ENCODE measurements around the gene PCDHGA1. TPM values are rescaled to one million over a fixed set of nuclear protein-coding genes. Genes with fewer than 3 reads are reported as not detected.
A peak's percentile ranks its signal among the peaks of the same experiment; 100 is the strongest.

The PCDHGA1 gene
- total RNA-seq, 4 donors from 2014 or later: 0.26 to 0.38 (median 0.33) TPM

DNA sequence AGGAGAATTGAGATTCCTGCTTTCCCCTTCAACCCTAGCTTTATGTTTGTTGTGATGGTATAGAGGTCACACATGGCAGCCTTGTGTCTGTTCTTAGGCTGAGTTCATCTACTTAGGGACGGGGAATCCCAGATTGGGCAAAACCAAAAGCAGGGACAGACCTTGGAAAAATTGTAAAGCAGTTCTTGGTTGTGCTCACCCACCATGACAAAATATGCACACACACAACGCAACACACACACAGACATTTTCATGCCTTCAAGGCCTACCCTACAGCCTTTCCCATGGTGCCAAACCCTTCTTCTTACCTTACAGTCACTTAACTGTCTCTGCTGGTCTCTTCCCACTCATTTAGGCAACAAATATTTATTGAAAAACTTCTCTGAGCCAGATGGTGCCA is 173.4 kb downstream of the PCDHGA1 start:
- H3K9me3 ChIP-seq: no peaks in the 10 kb centered on the region
- H3K4me3 ChIP-seq: no peak overlapping the region
- peaks cover 20% of the 10 kb centered on the region for H3K4me1 ChIP-seq
- no peak for DNase-seq (ENCODE audit: low spot score in 2 of 2)
- H3K27me3 ChIP-seq: no peaks in the 10 kb centered on the region
- 84% methylated on average over 2 of the region's 2 CpGs for WGBS
- TF ChIP-seq, protein P1, sequence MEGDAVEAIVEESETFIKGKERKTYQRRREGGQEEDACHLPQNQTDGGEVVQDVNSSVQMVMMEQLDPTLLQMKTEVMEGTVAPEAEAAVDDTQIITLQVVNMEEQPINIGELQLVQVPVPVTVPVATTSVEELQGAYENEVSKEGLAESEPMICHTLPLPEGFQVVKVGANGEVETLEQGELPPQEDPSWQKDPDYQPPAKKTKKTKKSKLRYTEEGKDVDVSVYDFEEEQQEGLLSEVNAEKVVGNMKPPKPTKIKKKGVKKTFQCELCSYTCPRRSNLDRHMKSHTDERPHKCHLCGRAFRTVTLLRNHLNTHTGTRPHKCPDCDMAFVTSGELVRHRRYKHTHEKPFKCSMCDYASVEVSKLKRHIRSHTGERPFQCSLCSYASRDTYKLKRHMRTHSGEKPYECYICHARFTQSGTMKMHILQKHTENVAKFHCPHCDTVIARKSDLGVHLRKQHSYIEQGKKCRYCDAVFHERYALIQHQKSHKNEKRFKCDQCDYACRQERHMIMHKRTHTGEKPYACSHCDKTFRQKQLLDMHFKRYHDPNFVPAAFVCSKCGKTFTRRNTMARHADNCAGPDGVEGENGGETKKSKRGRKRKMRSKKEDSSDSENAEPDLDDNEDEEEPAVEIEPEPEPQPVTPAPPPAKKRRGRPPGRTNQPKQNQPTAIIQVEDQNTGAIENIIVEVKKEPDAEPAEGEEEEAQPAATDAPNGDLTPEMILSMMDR (IDR thresholded peaks at IDR 0.05): no peak
- no peak for TF ChIP-seq EP300 (IDR thresholded peaks at IDR 0.05)
- TF ChIP-seq POLR2AphosphoS5 (IDR thresholded peaks at IDR 0.05): no peak
- no peak for TF ChIP-seq POLR2A (IDR thresholded peaks at IDR 0.05)
- H3K27ac ChIP-seq: no peak overlapping the region
- peaks cover 30% of the 10 kb centered on the region for H3K36me3 ChIP-seq

DNA sequence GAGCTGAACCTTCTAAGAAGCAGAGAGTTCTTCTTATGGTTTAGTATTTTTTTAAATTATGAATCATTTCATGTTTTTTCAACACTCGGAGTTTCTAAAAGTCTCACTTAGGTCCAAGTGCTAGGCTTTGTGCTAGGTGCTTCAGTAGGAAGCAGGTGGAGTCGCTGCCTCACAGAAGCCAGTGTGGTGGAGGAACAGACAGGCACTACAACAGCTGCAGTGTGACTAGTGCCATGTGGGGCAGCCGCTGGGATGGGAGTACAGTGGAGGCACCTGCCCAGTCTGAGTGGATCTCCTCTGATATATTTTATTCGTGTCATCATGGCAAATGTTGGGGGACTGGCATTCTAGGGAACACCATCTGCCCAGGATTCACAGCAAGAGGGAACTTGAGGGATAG is 173.9 kb downstream of the PCDHGA1 start:
- no peaks in the 10 kb centered on the region for H3K27me3 ChIP-seq
- no peak for DNase-seq (ENCODE audit: low spot score in 2 of 2)
- WGBS: 95% methylated on average over 4 of the region's 4 CpGs
- no peaks in the 10 kb centered on the region for H3K9me3 ChIP-seq
- H3K4me3 ChIP-seq: no peak overlapping the region
- TF ChIP-seq, protein P1 (IDR thresholded peaks at IDR 0.05): no peak
- TF ChIP-seq POLR2AphosphoS5 (IDR thresholded peaks at IDR 0.05): no peak
- TF ChIP-seq POLR2A (IDR thresholded peaks at IDR 0.05): no peak
- no peak for TF ChIP-seq EP300 (IDR thresholded peaks at IDR 0.05)
- peaks cover 24% of the 10 kb centered on the region for H3K4me1 ChIP-seq
- peaks cover 30% of the 10 kb centered on the region for H3K36me3 ChIP-seq
- no peak overlapping the region for H3K27ac ChIP-seq

DNA sequence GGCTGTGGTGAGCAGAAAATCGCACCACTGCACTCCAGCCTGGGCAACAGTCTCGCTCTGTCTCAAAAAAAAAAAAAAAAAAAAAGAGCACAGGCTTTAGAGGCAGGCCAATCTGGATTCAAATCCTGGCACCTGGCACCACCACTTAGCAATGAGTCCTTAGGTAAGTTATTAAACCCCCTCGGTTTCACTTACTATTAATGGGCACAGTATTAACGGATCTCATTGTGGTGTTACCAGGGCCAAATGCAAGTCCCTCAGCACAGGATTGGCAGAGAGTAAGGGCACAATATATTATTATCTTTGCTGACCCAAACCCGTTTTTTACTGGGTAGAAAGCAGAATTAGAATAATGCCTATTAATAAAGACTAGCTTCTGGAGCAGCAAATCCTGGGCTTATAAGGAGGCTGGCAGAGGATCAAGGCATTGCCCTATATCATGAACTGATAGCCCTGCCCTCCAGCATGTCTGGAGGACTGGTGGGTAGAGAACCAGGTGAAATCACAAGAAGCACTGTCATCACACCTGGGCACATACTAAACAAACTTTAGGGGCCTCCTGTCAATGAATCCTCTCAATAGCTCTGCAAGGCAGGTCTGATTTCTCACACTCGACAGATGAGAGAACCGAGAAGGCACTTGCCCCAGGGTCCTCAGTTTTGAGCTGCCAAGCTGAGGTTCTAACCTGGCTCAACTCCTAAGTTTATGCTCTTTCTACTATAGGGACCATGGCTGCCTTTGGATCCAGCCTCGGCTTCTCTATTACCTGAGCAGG is 176.3 kb downstream of the PCDHGA1 start:
- DNase-seq (ENCODE audit: low spot score in 2 of 2): no peak
- Histone ChIP-seq H3K27me3 (no peaks in the 10 kb centered on the region), H3K4me3 (no peak overlapping the region), H3K27ac (peak overlapping the region; percentile 83), H3K4me1 (peaks cover 32% of the 10 kb centered on the region), H3K36me3 (peaks cover 48% of the 10 kb centered on the region), H3K9me3 (no peaks in the 10 kb centered on the region)
- no peak for TF ChIP-seq EP300 (IDR thresholded peaks at IDR 0.05)
- 77% methylated on average over 8 of the region's 8 CpGs for WGBS

DNA sequence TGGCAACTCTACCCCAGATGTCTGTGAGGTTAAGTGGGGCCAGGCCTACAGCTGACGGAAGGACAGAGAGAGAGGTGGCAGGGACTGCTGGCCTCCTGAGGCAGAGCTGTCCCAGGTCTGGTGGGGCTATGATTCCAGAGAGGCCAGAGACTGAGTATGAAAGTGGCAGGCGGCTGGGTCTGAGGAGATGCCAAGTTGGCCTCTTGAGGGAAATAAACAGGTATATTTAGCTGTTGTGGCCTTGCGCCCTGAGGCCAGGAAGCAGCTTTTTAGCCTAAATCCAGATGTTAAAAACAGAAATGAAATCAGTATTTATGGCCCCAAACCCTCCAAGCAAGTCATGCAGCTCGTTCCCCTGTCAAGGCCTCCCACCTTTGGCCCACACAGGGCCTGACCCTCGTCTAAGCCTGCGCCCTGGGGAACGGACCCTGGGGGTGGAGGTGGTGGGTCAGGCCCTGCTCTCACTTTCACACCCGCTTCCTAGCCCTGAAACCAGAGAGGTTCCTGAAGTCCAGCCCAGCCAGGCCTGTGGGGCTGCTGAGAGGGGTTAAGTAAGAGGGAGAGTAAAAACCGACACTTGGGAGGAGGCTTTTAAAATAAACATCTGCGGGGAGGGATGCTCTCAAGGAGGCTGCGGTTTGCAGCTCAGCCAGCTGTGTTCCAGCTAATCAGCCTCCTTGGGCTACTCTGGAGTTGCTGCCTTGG is 177.2 kb downstream of the PCDHGA1 start:
- Histone ChIP-seq H3K27ac (peak overlapping the region; percentile 83), H3K27me3 (no peaks in the 10 kb centered on the region), H3K4me1 (peaks cover 39% of the 10 kb centered on the region), H3K4me3 (peak overlapping the region; percentile 32), H3K36me3 (peaks cover 47% of the 10 kb centered on the region), H3K9me3 (no peaks in the 10 kb centered on the region)
- no peak for DNase-seq (ENCODE audit: low spot score in 2 of 2)
- TF ChIP-seq, protein P1 (IDR thresholded peaks at IDR 0.05): no peak
- TF ChIP-seq POLR2A (IDR thresholded peaks at IDR 0.05): no peak
- no peak for TF ChIP-seq EP300 (IDR thresholded peaks at IDR 0.05)
- no peak for TF ChIP-seq POLR2AphosphoS5 (IDR thresholded peaks at IDR 0.05)
- 58% methylated on average over 11 of the region's 11 CpGs for WGBS

DNA sequence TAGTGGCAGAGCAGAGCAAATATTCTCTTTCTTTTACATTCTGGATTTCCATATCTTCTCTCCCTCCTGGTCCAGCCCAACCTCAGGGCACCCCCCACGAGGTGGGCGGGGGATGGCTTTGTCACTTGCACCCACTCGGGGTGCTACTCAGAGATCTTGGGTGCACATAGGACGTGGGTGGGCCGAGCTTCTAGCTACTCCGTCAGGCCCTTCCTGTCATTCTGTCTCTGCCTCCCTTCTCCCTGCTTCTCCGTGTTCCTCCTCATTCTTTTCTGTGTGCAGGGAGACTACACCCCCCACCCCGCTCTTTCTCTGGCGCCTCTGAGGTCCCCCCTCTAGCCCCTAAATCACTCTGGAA is 178.1 kb downstream of the PCDHGA1 start:
- Histone ChIP-seq H3K4me1 (peaks cover 47% of the 10 kb centered on the region), H3K4me3 (peak overlapping the region; percentile 32), H3K27ac (peak overlapping the region; percentile 83), H3K9me3 (no peaks in the 10 kb centered on the region), H3K36me3 (peaks cover 39% of the 10 kb centered on the region), H3K27me3 (no peaks in the 10 kb centered on the region)
- 49% methylated on average over 9 of the region's 9 CpGs for WGBS
- DNase-seq (ENCODE audit: low spot score in 2 of 2): no peak
- TF ChIP-seq POLR2A (IDR thresholded peaks at IDR 0.05) (no peak), EP300 (IDR thresholded peaks at IDR 0.05) (no peak), POLR2AphosphoS5 (IDR thresholded peaks at IDR 0.05) (no peak)
- TF ChIP-seq, protein P1 (IDR thresholded peaks at IDR 0.05): no peak
